Suppressor macrophage (primary cell): ENCODE measurements around the gene ANTXR1.
A peak's percentile ranks its signal among the peaks of the same experiment; 100 is the strongest.

Source experiments
- DNase-seq, 4 experiments: peaks; one replicate each; pipeline ENCODE4 v3.0.0-alpha.2; 2020 to 2022

ANTXR1 gene

DNA sequence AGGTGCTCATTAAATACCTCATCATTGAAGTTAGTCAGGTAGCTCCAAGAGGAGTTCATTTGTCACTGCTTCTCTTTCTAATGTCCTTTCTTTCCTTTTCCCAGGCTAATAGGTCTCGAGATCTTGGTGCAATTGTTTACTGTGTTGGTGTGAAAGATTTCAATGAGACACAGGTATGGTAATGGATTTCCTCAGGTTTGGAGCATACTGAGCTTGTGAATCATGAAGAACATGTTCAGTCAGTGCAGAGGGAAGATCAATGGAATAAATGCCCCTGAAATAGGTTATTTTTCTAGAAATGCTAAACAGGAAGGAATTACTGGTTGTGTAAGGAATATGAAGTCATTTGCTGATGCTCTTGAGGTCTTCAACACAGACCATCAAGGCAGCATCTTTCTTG, 62.5 kb downstream of the ANTXR1 start:
- DNase-seq, result no peak

GRCh38 chr2:69076601-69077000, 63.6 kb downstream of the ANTXR1 start:
- DNase-seq, result no peak

GRCh38 chr2:69077252-69077950, 64.4 kb downstream of the ANTXR1 start:
- DNase-seq, result no peak

- peak in 2 of 4 experiments; percentile 54 to 67 for DNase-seq
Measured at GRCh38 chr2:69080071-69080470, 67.1 kb downstream of the ANTXR1 start.

GRCh38 chr2:69081001-69081580, 68.1 kb downstream of the ANTXR1 start:
- peak; percentile 59 to 85 (median 75) for DNase-seq

GRCh38 chr2:69081757-69082156, 68.8 kb downstream of the ANTXR1 start:
- no peak for DNase-seq

DNA sequence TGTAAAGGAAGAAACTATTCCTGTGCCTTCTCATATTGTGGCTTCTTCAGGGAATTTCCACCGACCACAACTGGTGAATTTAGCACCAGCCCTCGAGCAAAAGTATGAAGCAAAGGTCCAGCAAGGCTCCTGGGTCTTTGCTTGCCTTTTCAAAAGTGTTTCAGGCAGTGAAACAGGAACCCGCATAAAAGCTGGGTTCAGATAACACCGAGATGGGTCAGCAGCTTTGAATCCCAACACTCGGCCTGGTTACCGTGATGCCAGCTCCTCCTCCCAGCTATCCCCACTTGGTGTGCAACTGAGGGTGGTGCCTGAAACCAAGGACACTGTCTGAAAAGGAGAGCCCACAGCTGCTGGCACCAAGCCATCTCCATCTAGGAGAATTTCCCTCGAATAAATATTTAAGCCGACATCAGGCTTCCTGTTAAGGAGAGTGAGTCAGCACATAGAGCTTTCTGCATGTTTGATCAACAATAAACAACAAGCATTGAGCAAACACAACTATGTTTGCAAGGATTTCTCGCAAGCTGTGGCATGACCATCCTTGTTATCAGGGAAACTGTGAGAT, 69.5 kb downstream of the ANTXR1 start:
- peak; percentile 70 to 88 (median 85) for DNase-seq

DNA sequence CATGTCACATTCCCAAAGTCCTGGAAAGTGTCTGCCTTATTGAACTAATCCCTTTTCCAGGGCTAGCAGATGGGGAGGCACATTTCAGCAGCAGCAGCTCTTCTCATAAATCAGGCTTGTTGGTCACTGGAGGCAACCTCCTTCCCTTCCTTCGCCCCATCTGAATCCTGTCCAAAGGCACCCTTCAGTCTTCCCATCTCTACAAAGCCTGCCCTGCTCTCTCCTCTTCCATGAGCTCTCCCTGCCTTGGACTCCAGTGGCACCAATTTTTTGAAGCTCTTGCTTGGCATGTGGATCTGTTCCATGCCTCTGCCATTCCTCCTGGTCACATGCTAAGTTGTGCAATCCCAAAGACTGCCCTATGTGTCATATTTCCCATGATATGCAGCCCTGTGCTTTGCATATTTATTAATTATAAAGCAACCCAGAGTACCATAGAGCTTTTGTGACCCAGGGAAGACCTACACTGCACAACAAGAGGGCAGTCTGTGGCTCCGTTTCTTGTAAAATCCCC, 70.3 kb downstream of the ANTXR1 start:
- DNase-seq, result peak; percentile 41 to 76 (median 68)

DNA sequence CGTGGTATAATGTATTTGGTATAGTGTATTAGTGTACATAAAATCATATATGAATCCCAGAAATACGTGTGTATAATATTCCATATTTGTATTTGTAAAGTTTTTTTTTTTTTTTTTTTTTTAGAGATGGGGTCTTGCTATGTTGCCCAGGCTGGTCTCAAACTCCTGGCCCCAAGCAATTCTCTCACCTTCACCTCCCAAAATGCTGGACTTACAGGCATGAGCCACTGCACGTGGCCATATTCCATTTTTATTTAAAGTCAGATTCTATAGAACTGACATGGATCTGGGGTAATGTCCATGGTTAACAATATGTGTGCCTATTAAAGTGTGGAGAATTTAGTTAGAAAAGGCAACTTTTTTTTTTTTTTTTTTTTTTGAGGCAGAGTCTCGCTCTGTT, 71.5 kb downstream of the ANTXR1 start:
- DNase-seq, result no peak

DNA sequence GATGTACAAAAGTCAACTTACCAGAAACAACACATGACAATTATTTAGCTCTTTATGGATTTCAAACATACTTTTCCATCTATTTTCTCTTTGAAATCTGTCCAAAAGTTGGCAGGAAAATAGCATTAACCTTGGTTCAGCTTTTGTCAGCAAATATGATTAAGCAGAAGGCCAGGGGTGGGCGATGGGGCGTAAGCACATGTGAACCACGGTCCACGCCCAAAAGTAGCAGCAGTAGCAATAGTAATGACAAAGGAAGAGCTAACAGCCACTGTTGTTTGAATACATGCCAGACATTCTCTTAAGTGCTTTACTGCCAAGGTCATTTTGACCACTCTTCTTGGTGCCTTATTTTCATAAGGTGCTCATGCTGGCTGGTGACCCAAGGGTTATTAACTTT, 73.5 kb downstream of the ANTXR1 start:
- peak in 2 of 4 experiments; percentile 34 to 38 for DNase-seq

GRCh38 chr2:69087211-69087911, 74.4 kb downstream of the ANTXR1 start:
- DNase-seq, result no peak

- DNase-seq, result no peak
Measured at GRCh38 chr2:69087912-69088240, 74.9 kb downstream of the ANTXR1 start.

- DNase-seq, result peak in 3 of 4 experiments; percentile 38 to 51 (median 40)
Measured at GRCh38 chr2:69088466-69088865, 75.5 kb downstream of the ANTXR1 start.

DNA sequence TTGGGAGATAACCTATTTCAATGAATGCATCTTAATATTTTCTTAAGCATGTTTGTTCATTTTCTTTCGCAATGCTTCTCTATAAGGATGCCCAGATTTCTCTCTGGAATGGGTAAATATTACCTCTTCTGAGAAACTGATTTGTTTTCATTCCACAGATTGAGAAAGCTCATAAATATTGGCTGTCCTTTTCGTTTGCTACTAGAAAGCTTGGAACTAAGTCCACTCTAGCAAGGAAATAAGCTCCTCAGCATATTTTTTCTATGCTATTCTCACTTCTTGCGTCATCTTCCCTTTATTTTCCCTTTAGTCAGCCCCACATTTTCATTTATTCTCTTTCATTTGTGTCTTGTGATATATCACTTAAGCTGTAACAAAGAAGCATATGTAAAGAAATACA, 76.3 kb downstream of the ANTXR1 start:
- peak; percentile 32 to 84 (median 64) for DNase-seq

DNA sequence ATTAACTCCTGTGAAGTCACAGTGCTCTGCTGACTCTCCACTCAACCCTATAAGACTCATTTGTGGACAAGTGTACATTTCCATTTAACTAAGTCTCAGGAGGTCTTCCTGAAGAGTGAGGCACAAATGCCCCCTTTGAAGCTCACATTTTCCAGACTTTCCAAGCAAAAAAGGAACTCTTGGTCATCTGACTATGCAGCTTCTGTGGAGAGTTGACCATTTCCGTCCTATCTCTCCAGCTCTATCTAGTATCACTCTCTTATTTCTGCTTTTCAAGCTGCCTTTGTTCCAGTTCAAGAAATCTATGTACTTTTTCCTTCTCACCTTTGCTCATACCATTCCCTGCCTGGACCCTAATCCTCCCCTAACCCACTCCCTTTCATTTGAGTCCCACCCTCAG, 77.0 kb downstream of the ANTXR1 start:
- peak in 3 of 4 experiments; percentile 63 to 75 (median 74) for DNase-seq

GRCh38 chr2:69090820-69091219, 77.8 kb downstream of the ANTXR1 start:
- DNase-seq, result peak in 3 of 4 experiments; percentile 36 to 71 (median 41)

DNA sequence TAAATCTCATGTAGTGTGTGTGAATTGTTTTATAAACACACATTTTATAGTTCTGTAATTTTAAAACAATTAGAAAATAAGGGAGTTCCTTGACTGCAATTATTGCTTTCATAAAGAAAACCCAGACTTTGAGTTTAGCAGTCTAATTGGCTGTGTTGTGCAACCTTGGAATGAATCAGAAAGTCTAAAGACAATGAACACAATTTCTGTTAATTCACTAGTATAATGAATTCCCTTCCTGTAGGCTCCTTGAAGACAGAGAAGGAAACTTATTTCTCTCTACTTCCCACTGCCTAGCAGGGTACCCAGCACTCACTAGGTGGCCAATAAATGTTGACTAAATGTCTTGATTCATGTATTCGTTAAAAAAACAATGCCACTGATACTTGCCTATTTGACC, 79.9 kb downstream of the ANTXR1 start:
- DNase-seq, result peak in 2 of 4 experiments; percentile 17 to 35

- peak; percentile 74 to 93 (median 83) for DNase-seq
Measured at GRCh38 chr2:69095305-69095704, 82.3 kb downstream of the ANTXR1 start.

GRCh38 chr2:69096326-69097095, 83.5 kb downstream of the ANTXR1 start:
- peak in 2 of 4 experiments; percentile 16 to 26 for DNase-seq

- DNase-seq, result peak in 3 of 4 experiments; percentile 41 to 63 (median 44)
Measured at GRCh38 chr2:69097148-69097610, 84.2 kb downstream of the ANTXR1 start.

DNA sequence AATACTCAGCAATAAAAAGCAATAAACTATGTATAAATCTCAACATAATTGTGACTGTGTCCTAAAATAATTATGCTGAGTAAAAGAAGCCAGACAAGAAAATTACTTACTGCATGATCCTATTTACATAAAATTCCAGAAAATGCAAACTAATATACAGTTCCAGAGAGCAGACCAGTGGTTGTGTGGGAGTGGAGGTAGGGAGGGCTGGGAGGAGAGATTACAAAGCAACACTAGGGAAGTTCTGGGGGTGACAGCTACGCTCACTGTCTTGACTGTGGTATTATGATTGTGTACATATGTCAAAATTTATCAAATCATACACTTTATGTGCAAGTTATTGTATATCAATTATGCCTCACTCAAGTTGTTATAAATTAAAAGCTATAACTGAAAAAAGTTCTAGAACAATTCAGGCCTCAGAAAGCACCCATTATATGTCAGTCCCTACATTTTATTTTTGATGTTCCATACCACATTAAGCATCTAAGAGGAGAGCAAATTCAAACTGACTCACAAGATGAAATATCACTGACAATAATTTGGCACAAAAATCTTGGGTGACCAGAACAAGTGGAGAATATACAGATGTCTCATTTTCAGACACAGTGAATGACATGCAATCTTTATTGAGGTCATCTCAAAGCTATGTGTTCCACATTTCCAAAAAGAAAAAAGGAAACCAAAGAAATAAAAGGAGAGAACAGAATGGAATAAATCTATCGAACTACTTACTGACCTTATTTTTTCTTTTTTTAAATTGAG, 85.1 kb downstream of the ANTXR1 start:
- DNase-seq, result peak in 3 of 4 experiments; percentile 48 to 58 (median 49)
